Endodermal cell (in vitro differentiated cells): ENCODE measurements around the gene LPGAT1. TPM values are rescaled to one million over a fixed set of nuclear protein-coding genes. Genes with fewer than 3 reads are reported as not detected.
A peak's percentile ranks its signal among the peaks of the same experiment; 100 is the strongest.

Experiments
- DNase-seq: peaks from one replicate; pipeline ENCODE4 v3.0.0-alpha.2; 2017
- H3K27ac ChIP-seq: 2 replicates; pipeline ENCODE4 v1.5.1; 2013; ENCODE audit warnings: mild to moderate bottlenecking, low read depth, low read length, moderate library complexity
- H3K27me3 ChIP-seq: 2 replicates; pipeline ENCODE4 v1.6.1; 2013; ENCODE audit warnings: mild to moderate bottlenecking, low read length, moderate library complexity; ENCODE audit not compliant: insufficient read depth, control insufficient read depth, poor library complexity, severe bottlenecking
- H3K36me3 ChIP-seq: 2 replicates; pipeline ENCODE4 v1.7.0; 2013; ENCODE audit warnings: mild to moderate bottlenecking, low read length, moderate library complexity; ENCODE audit not compliant: control insufficient read depth, insufficient read depth
- H3K4me1 ChIP-seq: one replicate; pipeline ENCODE4 v1.7.0; 2013; ENCODE audit warnings: low read length; ENCODE audit not compliant: control insufficient read depth, insufficient read depth
- H3K4me3 ChIP-seq: 2 replicates; pipeline ENCODE4 v1.5.1; 2013; ENCODE audit warnings: mild to moderate bottlenecking, low read length, moderate library complexity
- H3K9ac ChIP-seq: 2 replicates; pipeline ENCODE4 v1.6.1; 2013; ENCODE audit warnings: mild to moderate bottlenecking, low read length, moderate library complexity; ENCODE audit not compliant: poor library complexity, severe bottlenecking; ENCODE audit errors: extremely low read depth
- H3K9me3 ChIP-seq: 2 replicates; pipeline ENCODE4 v1.6.1; 2013; ENCODE audit warnings: mild to moderate bottlenecking, low read length, moderate library complexity; ENCODE audit not compliant: control insufficient read depth
- H3K27ac Mint-ChIP-seq: 2 replicates; pipeline ENCODE4 v1.8.0; 2020; ENCODE audit warnings: mixed read lengths
- H3K27me3 Mint-ChIP-seq: 2 replicates; pipeline ENCODE4 v1.8.0; 2021; ENCODE audit warnings: mild to moderate bottlenecking, mixed read lengths; ENCODE audit not compliant: insufficient read depth
- H3K36me3 Mint-ChIP-seq: 2 replicates; pipeline ENCODE4 v1.8.0; 2020; ENCODE audit warnings: low read depth, mixed read lengths
- H3K4me1 Mint-ChIP-seq: 2 replicates; pipeline ENCODE4 v1.8.0; 2020; ENCODE audit warnings: mixed read lengths
- H3K4me3 Mint-ChIP-seq: 2 replicates; pipeline ENCODE4 v1.8.0; 2020; ENCODE audit warnings: mild to moderate bottlenecking, moderate library complexity, mixed read lengths
- H3K9me3 Mint-ChIP-seq: 2 replicates; pipeline ENCODE4 v1.8.0; 2020; ENCODE audit warnings: mild to moderate bottlenecking, mixed read lengths
- CTCF ChIP-seq: fragments of 200-600 bp; sonication (generic); conservative IDR thresholded peaks from 2 replicates; pipeline ENCODE4 v1.5.0; 2021; ENCODE audit warnings: antibody characterized with exemption, mild to moderate bottlenecking
- WGBS, 2 experiments: methylation state at CpG; one replicate each; pipeline versions ENCODE4 v1.1.5 to v1.1.7; 2013; ENCODE audit warnings: missing lambda C conversion rate in 2 of 2, mixed read lengths in 1 of 2; ENCODE audit not compliant: insufficient coverage in 1 of 2, insufficient read length in 1 of 2; 5-methylcytosine and 5-hydroxymethylcytosine counted together
- long read RNA-seq, 4 experiments: library from polyadenylated mRNA in 2 of 4; library from RNA in 1 of 4; library from capped mRNA in 1 of 4; stranded (forward) in 3 of 4; unstranded in 1 of 4; transcript quantifications; one replicate each; pipeline ENCODE4 v2.0.0, GENCODE V29; 2020 to 2021; ENCODE audit warnings: inconsistent platforms in 1 of 4
- polyA plus RNA-seq, 2 experiments: library from polyadenylated mRNA; stranded (reverse); fragments of 50-300 nt; gene quantifications; one replicate each; pipeline ENCODE4 v1.2.3, GENCODE V29; 2013
- total RNA-seq, 2 donors: library from RNA; stranded (reverse); fragmentation: NEBNext Ultra II Directional in 1 of 2; extraction: Animal tissue kit (Norgen Biotek cat#: 25700) in 1 of 2; gene quantifications; 2 replicates in 1 of 2; 3 replicates in 1 of 2; pipeline ENCODE4 v1.2.1, GENCODE V29; 2021

LPGAT1 gene
- 10 to 100 TPM; 57.0 to 66.9 TPM for total RNA-seq
- polyA plus RNA-seq (2013, experiment 1 of 2), result 10.2 TPM
- polyA plus RNA-seq (2013, experiment 2 of 2), result 12.3 TPM
- long read RNA-seq, experiment 1, partial matches to known transcripts, result 0 of 5 reads
- long read RNA-seq, experiment 1, other reads (novel, unspliced or antisense), result 5 of 5 reads
- long read RNA-seq, experiment 2, full-length matches to known transcripts, result 6 of 75 reads
- long read RNA-seq, experiment 2, partial matches to known transcripts, result 12 of 75 reads
- long read RNA-seq, experiment 2, other reads (novel, unspliced or antisense), result 57 of 75 reads
- long read RNA-seq, experiment 3, full-length matches to known transcripts, result 1 of 20 reads
- long read RNA-seq, experiment 3, partial matches to known transcripts, result 1 of 20 reads
- long read RNA-seq, experiment 3, other reads (novel, unspliced or antisense), result 18 of 20 reads
- long read RNA-seq, experiment 4, partial matches to known transcripts, result 0 of 2 reads
- long read RNA-seq, experiment 4, other reads (novel, unspliced or antisense), result 2 of 2 reads

GRCh38 chr1:211830328-211831142, at the start of gene LPGAT1:
Gene LPGAT1 (minus strand): TSS chr1:211830763. CDS start chr1:211829296, 1,467 bp downstream.
- Histone ChIP-seq H3K9ac (peak within 1 kb of the TSS; percentile 65), H3K4me1 (peaks cover 15% of the 10 kb centered on the region), H3K27me3 (no peaks in the 10 kb centered on the region), H3K9me3 (no peaks in the 10 kb centered on the region), H3K27ac (no peak within 1 kb of the TSS), H3K4me3 (peak within 1 kb of the TSS; percentile 87), H3K36me3 (peaks cover 26% of the 10 kb centered on the region)
- Mint-ChIP-seq H3K9me3 (no peaks in the 10 kb centered on the region), H3K27me3 (peaks cover 6% of the 10 kb centered on the region), H3K27ac (no peak within 1 kb of the TSS), H3K4me3 (peak within 1 kb of the TSS; percentile 82), H3K4me1 (peaks cover 37% of the 10 kb centered on the region), H3K36me3 (peaks cover 8% of the 10 kb centered on the region)
- peak; percentile 75 for TF ChIP-seq CTCF
- peak; percentile 92 for DNase-seq
- WGBS, 2 experiments, result 2 to 20% methylated on average over 9 to 88 of the region's 88 CpGs

GRCh38 chr1:211879475-211879874, 48.9 kb upstream of the LPGAT1 start:
- Histone ChIP-seq H3K27ac (no peak overlapping the region), H3K9ac (no peak overlapping the region), H3K4me1 (no peaks in the 10 kb centered on the region), H3K36me3 (no peaks in the 10 kb centered on the region), H3K4me3 (no peak overlapping the region), H3K27me3 (no peaks in the 10 kb centered on the region), H3K9me3 (peaks cover 18% of the 10 kb centered on the region)
- Mint-ChIP-seq H3K27me3 (no peaks in the 10 kb centered on the region), H3K4me1 (no peaks in the 10 kb centered on the region), H3K9me3 (peaks cover 18% of the 10 kb centered on the region), H3K27ac (no peak overlapping the region), H3K36me3 (no peaks in the 10 kb centered on the region), H3K4me3 (no peak overlapping the region)
- DNase-seq, result no peak
- TF ChIP-seq CTCF, result no peak
- WGBS, 2 experiments, result 87% methylated on average over 1 of the region's 2 CpGs; no CpG with 5 or more reads in 1 of the 2 experiments

GRCh38 chr1:211876851-211877590, 46.5 kb upstream of the LPGAT1 start:
- H3K4me1 ChIP-seq, result no peaks in the 10 kb centered on the region
- WGBS, 2 experiments, result 91 to 99% methylated on average over 7 of the region's 7 CpGs
- TF ChIP-seq CTCF, result no peak
- no peaks in the 10 kb centered on the region for H3K27me3 ChIP-seq
- no peaks in the 10 kb centered on the region for H3K36me3 Mint-ChIP-seq
- H3K4me3 Mint-ChIP-seq, result no peak overlapping the region
- peaks cover 27% of the 10 kb centered on the region for H3K9me3 Mint-ChIP-seq
- H3K27ac Mint-ChIP-seq, result no peak overlapping the region
- no peaks in the 10 kb centered on the region for H3K4me1 Mint-ChIP-seq
- no peaks in the 10 kb centered on the region for H3K27me3 Mint-ChIP-seq
- H3K9ac ChIP-seq, result no peak overlapping the region
- peaks cover 16% of the 10 kb centered on the region for H3K9me3 ChIP-seq
- H3K36me3 ChIP-seq, result no peaks in the 10 kb centered on the region
- no peak overlapping the region for H3K4me3 ChIP-seq
- no peak for DNase-seq
- no peak overlapping the region for H3K27ac ChIP-seq
